Measurements from ENCODE around the gene PEX7.

PEX7 gene

GRCh38 chr6:136791296-136792094 lies 30.9 kb upstream of the PEX7 start:
- DNase-seq: peak; percentile 90

GRCh38 chr6:136792095-136792409 lies 30.3 kb upstream of the PEX7 start:
- no peak for DNase-seq

GRCh38 chr6:136792410-136793262 lies 29.8 kb upstream of the PEX7 start, which contains the start of gene MAP3K5:
MAP3K5 (minus strand) TSS chr6:136792477; CDS start chr6:136792157, 320 bp downstream.
- DNase-seq: peak; percentile 96

GRCh38 chr6:136793363-136793762 lies 29.0 kb upstream of the PEX7 start:
- DNase-seq: no peak

- no peak for DNase-seq
Measured at GRCh38 chr6:136795386-136795785, 27.0 kb upstream of the PEX7 start.

GRCh38 chr6:136795996-136796395 lies 26.4 kb upstream of the PEX7 start:
- DNase-seq: no peak

GRCh38 chr6:136798044-136798443 lies 24.3 kb upstream of the PEX7 start:
- DNase-seq: no peak

GRCh38 chr6:136801581-136801980 lies 20.8 kb upstream of the PEX7 start:
- no peak for DNase-seq

- DNase-seq: no peak
Measured at GRCh38 chr6:136803608-136804007, 18.8 kb upstream of the PEX7 start.

- DNase-seq: no peak
Measured at GRCh38 chr6:136809091-136809860, 13.1 kb upstream of the PEX7 start.

GRCh38 chr6:136811272-136811671 lies 11.1 kb upstream of the PEX7 start:
- DNase-seq: no peak

GRCh38 chr6:136812174-136812573 lies 10.2 kb upstream of the PEX7 start:
- DNase-seq: no peak

- DNase-seq: peak; percentile 14
Measured at GRCh38 chr6:136815608-136816007, 6.8 kb upstream of the PEX7 start.

GRCh38 chr6:136816656-136817055 lies 5.7 kb upstream of the PEX7 start:
- DNase-seq: no peak

GRCh38 chr6:136820561-136820960 lies 1.8 kb upstream of the PEX7 start:
- DNase-seq: no peak

- no peak for DNase-seq
Measured at GRCh38 chr6:136822046-136822375, 381 bp upstream of the PEX7 start.

GRCh38 chr6:136823128-136823660 lies 802 bp downstream of the PEX7 start:
- DNase-seq: no peak

- no peak for DNase-seq
Measured at GRCh38 chr6:136826216-136826615, 3.8 kb downstream of the PEX7 start.

- DNase-seq: peak; percentile 36
Measured at GRCh38 chr6:136831873-136832562, 9.6 kb downstream of the PEX7 start.

GRCh38 chr6:136840276-136841001 lies 18.0 kb downstream of the PEX7 start:
- DNase-seq: no peak

GRCh38 chr6:136843210-136843609 lies 20.8 kb downstream of the PEX7 start:
- DNase-seq: no peak

GRCh38 chr6:136846046-136846445 lies 23.7 kb downstream of the PEX7 start:
- DNase-seq: peak; percentile 79

All from OCI-M1 (cell line).